HG02763 (cell line): ENCODE results near the gene WDR89.
"Not testable (repeated sequence)": the region's sequence is repeated elsewhere in the genome, so short reads cannot be mapped to it uniquely, and the experiment has no call there.

Experiments
- ATAC-seq: cut with Tn5 transposase; IDR thresholded peaks from one replicate; pipeline ENCODE4 v1.9.1; 2021; ENCODE audit warnings: mild to moderate bottlenecking, moderate library complexity; ENCODE audit not compliant: unreplicated experiment

Gene WDR89

DNA sequence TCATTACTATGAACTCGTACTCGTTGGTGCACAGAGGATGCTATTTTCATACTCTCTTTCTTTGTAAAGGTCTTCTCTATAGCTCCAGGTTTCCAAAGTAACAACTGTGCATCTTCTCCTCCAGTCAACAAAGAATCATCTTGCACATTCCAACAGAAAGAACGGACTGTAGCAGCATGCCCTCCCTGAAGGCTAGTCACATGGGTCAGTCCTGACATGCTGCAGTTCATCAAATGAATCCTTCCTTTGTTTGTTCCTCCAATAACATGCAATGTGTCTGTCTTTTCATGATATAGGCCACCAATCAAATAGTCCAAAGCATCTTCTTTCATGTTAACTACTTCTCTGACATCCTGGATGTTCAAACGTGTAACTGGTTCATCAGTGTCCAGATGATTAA lies 42.9 kb downstream of the WDR89 start:
- no peak for ATAC-seq

DNA sequence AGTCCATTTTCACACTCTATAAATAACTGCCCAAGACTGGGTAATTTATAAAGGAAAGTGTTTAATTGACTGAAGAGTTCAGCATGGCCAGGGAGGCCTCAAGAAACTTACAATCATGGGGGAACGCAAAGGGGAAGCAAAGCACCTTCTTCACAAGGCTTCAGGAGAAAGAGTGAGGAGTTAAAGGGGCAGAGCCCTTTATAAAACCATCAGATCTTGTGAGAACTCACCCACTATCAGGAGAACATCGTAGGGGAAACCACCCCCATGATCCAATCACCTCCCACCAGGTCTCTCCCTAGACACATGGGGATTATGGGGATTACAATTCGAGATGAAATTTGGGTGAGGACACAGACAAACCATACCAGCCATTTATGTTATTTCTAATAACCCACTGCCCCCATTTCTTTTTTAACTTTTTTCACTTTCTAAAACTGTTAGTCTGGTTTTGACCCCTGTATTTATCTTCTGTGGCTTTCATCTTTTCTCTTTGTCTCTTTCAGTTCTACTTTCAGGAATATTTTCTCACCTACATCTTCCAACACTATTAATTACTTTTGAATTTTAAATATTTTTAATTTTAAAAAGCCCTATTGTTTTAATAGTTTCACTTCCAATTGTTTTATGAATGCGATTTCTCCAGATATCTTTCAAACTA lies 44.5 kb downstream of the WDR89 start:
- no peak for ATAC-seq

DNA sequence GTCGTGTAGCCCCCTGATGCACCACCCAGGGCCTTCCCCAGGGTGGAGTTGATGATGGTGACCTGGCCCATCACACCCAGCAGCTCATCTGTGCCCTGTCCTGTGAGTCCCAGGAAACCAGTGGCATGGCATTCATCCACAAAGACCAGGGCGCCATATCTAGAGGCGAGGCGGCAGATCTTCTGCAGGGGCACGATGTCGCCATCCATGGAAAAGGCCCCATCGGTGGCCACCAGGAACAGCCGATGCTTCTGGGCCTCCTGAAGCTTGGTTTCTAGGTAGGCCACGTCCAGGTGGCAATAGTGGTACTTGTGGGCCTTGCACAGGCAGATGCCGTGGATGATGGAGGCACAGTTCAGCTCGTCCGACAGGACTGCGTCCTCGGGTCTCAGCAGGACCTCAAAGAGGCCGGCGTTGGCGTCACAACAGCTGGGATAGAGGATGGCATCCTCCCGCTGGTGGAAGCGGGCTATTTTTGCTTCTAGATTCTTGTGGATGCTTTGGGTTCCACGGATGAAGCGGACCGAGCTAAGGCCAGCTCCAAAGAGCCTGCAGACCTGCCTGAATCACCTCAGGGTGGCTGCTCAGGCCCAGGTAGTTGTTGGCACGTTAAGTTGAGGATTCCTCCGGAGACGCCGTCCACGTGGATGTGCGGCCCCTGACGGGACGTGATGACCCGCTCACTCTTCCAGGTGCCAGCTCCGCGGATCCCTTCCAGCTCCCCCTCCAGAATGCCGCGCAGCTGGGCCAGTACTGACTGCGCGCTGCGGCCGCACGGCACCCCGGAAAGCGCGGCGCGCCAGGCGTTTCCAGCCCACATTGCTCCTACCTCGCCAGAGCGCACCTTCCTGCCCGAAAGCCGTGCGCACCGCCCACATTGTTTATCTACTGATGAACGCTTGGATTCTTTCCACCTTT lies 47.0 kb downstream of the WDR89 start:
- no peak for ATAC-seq

DNA sequence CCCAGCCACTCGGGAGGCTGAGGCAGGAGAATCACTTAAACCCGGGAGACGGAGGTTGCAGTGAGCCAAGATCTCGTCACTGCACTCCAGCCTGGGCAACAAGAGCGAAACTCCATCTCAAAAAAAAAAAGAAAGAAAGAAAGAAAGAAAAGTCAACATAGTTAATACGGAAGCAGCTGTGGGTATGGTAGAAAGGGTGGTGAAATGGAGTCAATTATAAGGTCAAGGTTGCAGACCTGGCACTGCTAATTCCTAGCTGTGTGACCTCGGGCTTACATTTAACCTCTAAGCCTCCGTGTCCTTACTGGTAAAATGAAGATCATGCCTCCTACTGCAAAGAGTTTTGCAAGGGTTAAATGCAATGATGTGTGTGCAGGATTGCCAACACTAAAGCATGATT lies 58.6 kb downstream of the WDR89 start:
- ATAC-seq: not testable (repeated sequence)

DNA sequence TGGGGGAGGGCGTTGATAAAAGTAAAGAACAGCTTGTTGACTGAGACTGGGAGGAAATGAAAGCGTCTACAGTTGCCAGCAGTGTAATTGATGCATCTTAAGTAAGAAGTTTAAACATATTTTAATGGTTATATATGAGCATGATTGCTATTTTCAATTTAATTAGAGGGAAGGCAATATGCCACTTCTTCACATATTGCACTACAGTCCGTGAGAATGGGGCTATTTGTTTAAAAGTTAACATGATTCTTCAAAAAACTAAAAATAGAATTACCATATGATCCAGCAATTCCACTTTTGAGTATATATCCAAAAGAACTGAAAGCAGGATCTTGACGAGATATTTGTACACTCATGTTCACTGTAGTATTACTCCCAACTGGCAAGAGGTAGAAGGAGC lies 60.2 kb downstream of the WDR89 start:
- ATAC-seq: no peak

DNA sequence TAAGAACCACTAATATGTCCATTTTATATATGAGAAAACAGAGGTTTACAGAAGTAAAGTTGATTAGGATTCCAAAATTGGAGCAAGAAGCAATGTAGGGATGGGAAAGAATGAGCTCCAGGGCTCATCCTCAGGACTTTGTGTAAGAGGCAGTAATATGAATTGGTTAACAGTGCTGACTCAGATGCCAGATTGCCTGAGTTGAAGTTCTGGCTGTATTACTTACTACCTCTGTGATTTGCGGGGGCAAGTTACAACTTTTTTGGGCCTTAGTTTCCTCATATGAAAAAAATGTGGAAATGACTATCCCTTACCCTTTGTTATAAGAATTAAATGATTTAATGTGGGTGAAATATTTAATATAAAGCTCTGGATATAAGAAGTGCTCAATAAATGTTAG lies 63.4 kb downstream of the WDR89 start:
- ATAC-seq: no peak

DNA sequence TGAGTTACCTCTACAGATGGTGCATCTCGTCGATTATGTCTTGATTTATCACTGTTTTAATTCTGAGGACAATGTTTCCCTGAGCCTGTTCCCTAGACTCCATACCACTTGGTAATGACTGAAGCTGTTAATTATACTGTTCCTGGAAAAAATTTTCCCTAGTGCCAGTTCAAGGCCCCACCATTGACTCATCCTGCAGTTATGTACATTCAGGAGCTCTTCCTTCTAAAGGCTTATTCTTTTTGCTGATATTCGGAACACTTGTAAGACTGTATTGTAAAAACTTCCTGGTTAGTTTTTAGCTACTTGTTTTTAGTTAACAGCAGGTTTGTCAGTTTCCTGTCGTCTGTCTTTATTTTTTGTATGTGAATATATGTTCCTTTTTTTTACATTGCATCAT lies 68.1 kb downstream of the WDR89 start:
- no peak for ATAC-seq

DNA sequence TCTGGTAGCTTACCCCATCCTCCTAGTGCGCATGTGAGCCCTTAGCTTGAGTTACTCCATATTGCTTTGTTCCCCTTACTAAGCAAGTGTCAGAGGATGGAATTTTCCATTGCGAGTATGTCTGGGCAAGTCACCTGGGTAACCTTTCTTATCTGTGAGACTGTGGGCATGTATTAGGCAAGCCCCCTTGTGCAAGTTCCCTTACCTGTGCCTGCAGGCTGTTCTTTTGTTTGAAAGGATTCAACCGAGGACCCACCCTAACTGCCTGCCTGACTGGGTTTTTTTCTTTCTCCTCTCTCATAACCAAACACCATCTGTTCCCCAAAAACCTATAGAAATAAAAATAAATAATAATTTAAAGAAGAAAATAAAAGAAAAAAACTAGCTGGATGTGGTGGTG lies 76.2 kb downstream of the WDR89 start:
- ATAC-seq: no peak

DNA sequence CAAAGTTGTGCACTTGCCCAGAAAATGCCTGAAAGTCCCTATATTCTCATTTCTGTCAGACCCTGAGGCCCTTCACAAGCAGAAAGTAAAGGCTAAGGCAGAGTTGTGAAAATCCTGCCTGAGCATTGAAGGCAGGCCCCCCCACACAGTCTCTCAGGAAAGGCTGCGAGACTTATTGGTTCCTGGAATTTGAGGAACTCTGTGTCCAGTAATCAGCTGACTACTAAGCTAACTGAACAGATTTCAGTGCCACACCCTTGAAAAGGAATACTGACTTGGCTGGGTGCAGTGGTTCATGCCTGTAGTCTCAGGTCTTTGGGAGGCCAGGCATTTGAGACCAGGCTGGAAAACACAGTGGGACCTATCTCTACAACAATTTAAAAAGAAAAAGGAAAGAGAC lies 77.4 kb downstream of the WDR89 start:
- ATAC-seq: no peak

DNA sequence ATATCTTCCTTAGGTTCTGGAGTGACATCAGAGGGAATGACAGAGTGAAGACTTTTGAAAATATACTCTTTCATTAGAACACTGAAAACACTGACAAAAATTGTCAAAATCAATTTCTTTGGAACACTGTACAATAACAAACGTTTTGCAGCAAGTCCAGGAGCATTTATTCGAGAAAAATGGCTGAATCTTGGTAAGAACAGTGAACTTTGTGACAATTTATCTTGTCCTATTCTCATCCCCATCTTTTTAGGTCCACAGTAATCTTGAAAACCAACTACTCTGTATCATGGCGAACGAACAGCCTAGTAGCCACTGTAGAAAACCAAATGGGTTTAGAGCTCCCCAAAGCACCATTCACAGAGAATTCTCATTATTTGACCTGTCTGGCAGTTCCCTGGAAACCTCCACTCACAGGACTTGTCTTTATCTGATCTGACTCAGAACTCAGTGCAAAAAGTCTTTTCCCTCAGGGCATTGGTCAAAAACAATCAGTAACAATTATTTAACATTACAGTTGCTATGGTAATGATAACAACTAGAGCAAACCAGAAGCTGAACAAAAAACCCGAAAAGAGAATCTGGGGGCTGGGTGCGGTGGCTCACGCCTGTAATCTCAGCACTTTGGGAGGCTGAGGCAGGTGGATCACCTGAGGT lies 78.2 kb downstream of the WDR89 start:
- ATAC-seq: no peak

DNA sequence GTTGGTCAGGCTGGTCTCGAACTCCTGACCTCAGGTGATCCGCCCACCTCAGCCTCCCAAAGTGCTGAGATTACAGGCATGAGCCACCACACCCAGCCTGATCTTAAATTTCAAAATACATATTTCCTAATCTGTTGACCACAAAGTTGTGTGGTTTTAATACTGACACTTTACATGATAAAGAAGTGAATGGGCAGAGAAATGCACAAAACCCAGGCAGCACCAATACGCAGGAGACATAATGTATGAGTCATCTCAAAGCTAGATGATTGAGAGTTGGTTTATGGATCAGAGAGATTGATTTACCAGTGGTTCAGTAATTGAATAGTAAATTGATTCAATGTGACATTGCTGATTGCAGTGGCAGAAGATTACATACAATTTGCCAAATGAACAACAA lies 79.3 kb downstream of the WDR89 start:
- ATAC-seq: no peak

DNA sequence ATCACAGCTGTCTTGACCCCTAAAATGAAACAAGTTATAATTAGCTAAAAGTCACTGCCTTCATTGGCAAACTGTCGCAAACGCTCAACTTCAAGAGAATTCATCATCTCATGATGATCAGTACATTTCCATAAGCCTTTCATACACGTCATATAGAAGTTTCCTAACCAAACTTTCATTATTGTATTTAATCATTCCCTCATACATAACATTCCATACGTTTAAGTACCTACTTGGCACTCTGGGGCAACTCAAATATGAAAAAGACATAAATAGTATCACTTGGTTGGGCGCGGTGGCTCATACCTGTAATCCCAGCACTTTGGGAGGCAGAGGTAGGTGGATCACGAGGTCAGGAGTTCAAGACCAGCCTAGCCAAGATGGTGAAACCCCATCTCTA lies 86.1 kb downstream of the WDR89 start:
- ATAC-seq: no peak

DNA sequence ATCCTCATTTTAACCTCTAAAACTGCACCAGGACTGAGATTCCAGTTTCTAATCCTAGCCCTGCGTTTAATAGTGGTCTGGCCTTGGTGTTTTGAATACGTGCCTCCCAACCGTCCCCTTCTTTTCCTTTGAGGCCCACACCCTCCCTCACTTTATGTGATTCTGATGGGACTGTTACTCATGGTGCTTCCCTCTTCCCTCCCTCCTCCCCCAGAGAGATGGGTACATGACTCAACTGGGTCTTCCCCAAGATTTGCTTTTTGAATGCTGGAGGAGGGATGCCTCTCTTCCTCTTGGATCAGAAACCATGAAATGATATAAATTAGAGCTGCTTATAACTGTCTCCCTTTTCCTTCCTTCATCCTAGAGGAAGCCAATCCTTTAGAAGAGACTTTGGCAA lies 90.3 kb downstream of the WDR89 start:
- ATAC-seq: no peak

DNA sequence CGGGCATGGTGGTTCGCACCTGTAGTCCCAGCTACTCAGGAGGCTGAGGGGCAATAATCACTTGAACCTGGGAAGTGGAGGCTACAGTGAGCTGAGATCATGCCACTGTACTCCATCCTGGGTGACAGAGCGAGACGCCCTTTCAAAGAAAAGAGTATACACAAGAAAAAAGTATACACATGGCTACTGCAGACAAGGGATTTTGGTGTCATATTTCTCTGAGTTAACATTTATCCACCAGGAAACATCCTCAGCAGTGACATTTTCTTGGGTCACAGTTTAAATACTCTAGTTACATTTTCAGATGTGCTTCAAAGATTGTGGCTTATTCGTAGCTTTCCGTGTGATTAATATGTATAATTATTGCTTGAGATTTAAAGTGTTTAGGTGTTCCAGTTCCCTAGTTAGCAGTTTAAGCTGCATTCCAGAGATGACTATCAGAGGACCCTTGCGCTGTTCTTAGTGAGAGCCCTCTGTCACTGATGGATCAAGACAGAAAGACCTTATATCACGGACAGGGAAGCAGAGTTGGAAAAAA lies 93.8 kb downstream of the WDR89 start:
- no peak for ATAC-seq
